ENCODE results near the gene TBC1D9. TPM values are rescaled to one million over a fixed set of nuclear protein-coding genes. Genes with fewer than 3 reads are reported as not detected.

TBC1D9 gene
- total RNA-seq, 1 experiment from 2014 or later = 9.5 TPM

- TF ChIP-seq CTCF (IDR thresholded peaks at IDR 0.05 in 2 of 3, conservative IDR thresholded peaks at IDR 0.05 in 1 of 3; ENCODE audit: borderline replicate concordance in 1 of 3, insufficient read depth in 1 of 3, low read depth in 2 of 3, low read length in 2 of 3) = no peak
- no peak for TF ChIP-seq ZFX (IDR thresholded peaks at IDR 0.05)
These were observed 89.1 kb downstream of the TBC1D9 start (continued) for GRCh38 chr4:140666889-140667614.

GRCh38 chr4:140662082-140662869 is 93.9 kb downstream of the TBC1D9 start:
- intact Hi-C loops (cut with micrococcal nuclease) = no loop called here
- no peaks in the 10 kb centered on the region for H3K27me3 ChIP-seq (ENCODE audit: insufficient read depth, low read length)
- no peaks in the 10 kb centered on the region for H4K20me1 ChIP-seq (ENCODE audit: insufficient read depth)
- no peaks in the 10 kb centered on the region; a peak in 1 of 4 replicates for H3K36me3 ChIP-seq (ENCODE audit: control insufficient read depth in 1 of 2, insufficient read depth in 2 of 2, low read length in 2 of 2)
- ChIA-PET RAD21 (ENCODE audit: low non-redundant PET in 1 of 2, low total read pairs in 2 of 2, uncharacterized antibody in 2 of 2, unreplicated experiment in 2 of 2) (no interaction called here), POLR2A (no interaction called here), CTCF (interaction anchor here (0.8 kb wide), 1 partner anchor 53 kb away, joined by 3 read pairs; no protein-coding TSS in a partner anchor)
- no peaks in the 10 kb centered on the region for H3K4me1 ChIP-seq (ENCODE audit: control insufficient read depth in 1 of 2, insufficient read depth in 2 of 2, low read length in 2 of 2)
- H3K9ac ChIP-seq (ENCODE audit: low read length) = no peak overlapping the region
- ATAC-seq = no peak
- H3K4me3 ChIP-seq (replicated peaks in 1 of 2; ENCODE audit: low read depth in 1 of 2, low read length in 2 of 2) = no peak overlapping the region
- no peak overlapping the region for H3K4me2 ChIP-seq (ENCODE audit: low read length)
- no peak for DNase-seq (ENCODE audit: low read depth, low spot score)
- TF ChIP-seq, protein P1, sequence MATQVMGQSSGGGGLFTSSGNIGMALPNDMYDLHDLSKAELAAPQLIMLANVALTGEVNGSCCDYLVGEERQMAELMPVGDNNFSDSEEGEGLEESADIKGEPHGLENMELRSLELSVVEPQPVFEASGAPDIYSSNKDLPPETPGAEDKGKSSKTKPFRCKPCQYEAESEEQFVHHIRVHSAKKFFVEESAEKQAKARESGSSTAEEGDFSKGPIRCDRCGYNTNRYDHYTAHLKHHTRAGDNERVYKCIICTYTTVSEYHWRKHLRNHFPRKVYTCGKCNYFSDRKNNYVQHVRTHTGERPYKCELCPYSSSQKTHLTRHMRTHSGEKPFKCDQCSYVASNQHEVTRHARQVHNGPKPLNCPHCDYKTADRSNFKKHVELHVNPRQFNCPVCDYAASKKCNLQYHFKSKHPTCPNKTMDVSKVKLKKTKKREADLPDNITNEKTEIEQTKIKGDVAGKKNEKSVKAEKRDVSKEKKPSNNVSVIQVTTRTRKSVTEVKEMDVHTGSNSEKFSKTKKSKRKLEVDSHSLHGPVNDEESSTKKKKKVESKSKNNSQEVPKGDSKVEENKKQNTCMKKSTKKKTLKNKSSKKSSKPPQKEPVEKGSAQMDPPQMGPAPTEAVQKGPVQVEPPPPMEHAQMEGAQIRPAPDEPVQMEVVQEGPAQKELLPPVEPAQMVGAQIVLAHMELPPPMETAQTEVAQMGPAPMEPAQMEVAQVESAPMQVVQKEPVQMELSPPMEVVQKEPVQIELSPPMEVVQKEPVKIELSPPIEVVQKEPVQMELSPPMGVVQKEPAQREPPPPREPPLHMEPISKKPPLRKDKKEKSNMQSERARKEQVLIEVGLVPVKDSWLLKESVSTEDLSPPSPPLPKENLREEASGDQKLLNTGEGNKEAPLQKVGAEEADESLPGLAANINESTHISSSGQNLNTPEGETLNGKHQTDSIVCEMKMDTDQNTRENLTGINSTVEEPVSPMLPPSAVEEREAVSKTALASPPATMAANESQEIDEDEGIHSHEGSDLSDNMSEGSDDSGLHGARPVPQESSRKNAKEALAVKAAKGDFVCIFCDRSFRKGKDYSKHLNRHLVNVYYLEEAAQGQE (IDR thresholded peaks at IDR 0.05; ENCODE audit: low read depth) = no peak
- TF ChIP-seq YY1 (IDR thresholded peaks at IDR 0.05; ENCODE audit: extremely low read depth, insufficient replicate concordance, low read depth, low read length) (no peak), MAX (IDR thresholded peaks at IDR 0.05) (no peak), FOSL1 (IDR thresholded peaks at IDR 0.05; ENCODE audit: low read depth) (no peak), POLR2AphosphoS5 (IDR thresholded peaks at IDR 0.05; ENCODE audit: low read depth, low read length) (no peak), ZFX (IDR thresholded peaks at IDR 0.05) (no peak), SIN3A (IDR thresholded peaks at IDR 0.05; ENCODE audit: low read depth) (no peak), ELF1 (IDR thresholded peaks at IDR 0.05; ENCODE audit: borderline replicate concordance, low read depth) (no peak)
- TF ChIP-seq, protein P2, sequence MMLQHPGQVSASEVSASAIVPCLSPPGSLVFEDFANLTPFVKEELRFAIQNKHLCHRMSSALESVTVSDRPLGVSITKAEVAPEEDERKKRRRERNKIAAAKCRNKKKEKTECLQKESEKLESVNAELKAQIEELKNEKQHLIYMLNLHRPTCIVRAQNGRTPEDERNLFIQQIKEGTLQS (IDR thresholded peaks at IDR 0.05) = no peak
- no peaks in the 10 kb centered on the region for H3K79me2 ChIP-seq (ENCODE audit: insufficient read depth, low read length)
- no peaks in the 10 kb centered on the region for H3K9me2 ChIP-seq (ENCODE audit: insufficient read depth)
- no peak overlapping the region for H2AFZ ChIP-seq (ENCODE audit: low read depth, low read length, poor library complexity, severe bottlenecking)
- no TSS peak for BruUV-seq (replicated peaks)
- H3K9me3 ChIP-seq (ENCODE audit: control insufficient read depth in 1 of 2, insufficient read depth in 1 of 2, low read depth in 1 of 2, low read length in 2 of 2) = no peaks in the 10 kb centered on the region
- H3K27ac ChIP-seq (ENCODE audit: low read depth, low read length) = no peak overlapping the region
